ENCODE results near the gene PTTG1IP.

Gene PTTG1IP

GRCh38 chr21:44854664-44855446, 18.6 kb downstream of the PTTG1IP start:
- no peak overlapping the region for H3K27ac ChIP-seq

GRCh38 chr21:44854391-44854663, 19.2 kb downstream of the PTTG1IP start:
- no peak overlapping the region for H3K27ac ChIP-seq
- TF ChIP-seq CTCF (conservative IDR thresholded peaks at IDR 0.05) (no peak), ZFX (IDR thresholded peaks at IDR 0.05) (no peak)

More at GRCh38 chr21:44854664-44855446, 18.6 kb downstream of the PTTG1IP start:
- no peak for TF ChIP-seq ZFX (IDR thresholded peaks at IDR 0.05)
- TF ChIP-seq CTCF (conservative IDR thresholded peaks at IDR 0.05), result no peak

GRCh38 chr21:44853601-44854390, 19.7 kb downstream of the PTTG1IP start:
- TF ChIP-seq CTCF (conservative IDR thresholded peaks at IDR 0.05) (no peak), ZFX (IDR thresholded peaks at IDR 0.05) (no peak)
- no peak overlapping the region for H3K27ac ChIP-seq

DNA sequence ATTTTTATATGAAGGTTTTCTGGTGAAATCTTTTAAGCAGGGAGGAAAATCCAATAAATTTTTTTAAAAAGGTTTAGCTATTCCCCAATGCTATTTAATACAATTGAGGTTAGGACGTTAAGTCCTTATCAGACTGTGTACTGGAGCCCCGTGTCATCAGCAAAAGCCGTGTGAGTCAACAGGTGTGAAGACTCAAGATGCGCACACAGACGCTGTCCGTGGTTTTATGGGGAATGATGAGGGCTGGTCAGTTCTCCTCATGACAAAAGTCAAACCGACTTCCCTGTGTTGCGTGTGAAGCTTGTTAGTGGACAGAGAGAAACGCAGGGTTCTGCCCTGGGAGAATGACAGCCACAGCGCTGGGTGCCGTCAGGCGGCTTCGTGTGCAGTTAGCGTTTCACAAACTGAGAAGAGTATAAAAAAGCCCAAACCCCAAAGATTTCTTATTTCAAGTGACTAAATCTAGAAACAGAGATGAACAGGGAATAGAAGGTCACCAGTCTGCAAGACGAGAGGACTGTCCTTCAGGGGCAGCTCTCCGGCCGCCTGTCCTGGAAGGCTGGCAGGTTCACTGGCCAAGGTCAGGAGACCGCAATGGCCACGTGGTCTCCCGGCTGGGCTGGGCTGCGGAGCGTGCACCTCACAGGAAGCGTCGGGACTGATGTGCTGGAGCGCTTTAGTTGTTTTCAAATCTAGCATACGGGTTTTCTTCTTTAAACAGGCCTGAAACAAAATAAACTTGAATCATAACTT, 22.4 kb downstream of the PTTG1IP start:
- no peak overlapping the region for H3K27ac ChIP-seq
- TF ChIP-seq CTCF (conservative IDR thresholded peaks at IDR 0.05) (no peak), ZFX (IDR thresholded peaks at IDR 0.05) (no peak)

- H3K27ac ChIP-seq, result no peak overlapping the region
- no peak for TF ChIP-seq CTCF (conservative IDR thresholded peaks at IDR 0.05)
- TF ChIP-seq ZFX (IDR thresholded peaks at IDR 0.05), result no peak
Measured at GRCh38 chr21:44850208-44850800, 23.2 kb downstream of the PTTG1IP start.

GRCh38 chr21:44849616-44850130, 23.8 kb downstream of the PTTG1IP start:
- TF ChIP-seq CTCF (conservative IDR thresholded peaks at IDR 0.05) (no peak), ZFX (IDR thresholded peaks at IDR 0.05) (no peak)
- no peak overlapping the region for H3K27ac ChIP-seq

Measured in C4-2B (cell line).